GM04503 (cell line): Measurements from ENCODE around the gene KRTAP2-3.
"Not testable (repeated sequence)": the region's sequence is repeated elsewhere in the genome, so short reads cannot be mapped to it uniquely, and the experiment has no call there.

Experiments used
- DNase-seq: peaks from one replicate; pipeline ENCODE4 v3.0.0-alpha.2; 2012; ENCODE audit warnings: low read depth

The KRTAP2-3 gene

DNA sequence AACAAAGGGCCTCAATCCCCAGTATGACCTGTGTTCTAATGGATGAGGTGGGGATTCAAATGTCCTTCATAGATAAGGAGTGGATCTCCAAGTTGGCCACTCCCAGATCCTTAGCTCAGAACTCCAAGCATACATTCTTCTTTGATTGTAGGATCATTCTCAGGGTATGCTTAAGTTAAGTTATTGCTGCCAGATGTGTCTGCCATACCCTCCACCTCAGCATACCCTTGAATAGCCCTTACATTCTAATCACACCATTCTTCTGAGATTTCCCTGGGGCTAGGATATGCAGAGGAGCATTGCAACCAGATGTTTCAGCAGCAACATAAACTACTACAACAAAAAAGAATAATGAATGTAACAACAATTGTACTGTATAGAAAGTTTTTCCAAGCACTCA is 7.4 kb upstream of the KRTAP2-3 start:
- no peak for DNase-seq

DNA sequence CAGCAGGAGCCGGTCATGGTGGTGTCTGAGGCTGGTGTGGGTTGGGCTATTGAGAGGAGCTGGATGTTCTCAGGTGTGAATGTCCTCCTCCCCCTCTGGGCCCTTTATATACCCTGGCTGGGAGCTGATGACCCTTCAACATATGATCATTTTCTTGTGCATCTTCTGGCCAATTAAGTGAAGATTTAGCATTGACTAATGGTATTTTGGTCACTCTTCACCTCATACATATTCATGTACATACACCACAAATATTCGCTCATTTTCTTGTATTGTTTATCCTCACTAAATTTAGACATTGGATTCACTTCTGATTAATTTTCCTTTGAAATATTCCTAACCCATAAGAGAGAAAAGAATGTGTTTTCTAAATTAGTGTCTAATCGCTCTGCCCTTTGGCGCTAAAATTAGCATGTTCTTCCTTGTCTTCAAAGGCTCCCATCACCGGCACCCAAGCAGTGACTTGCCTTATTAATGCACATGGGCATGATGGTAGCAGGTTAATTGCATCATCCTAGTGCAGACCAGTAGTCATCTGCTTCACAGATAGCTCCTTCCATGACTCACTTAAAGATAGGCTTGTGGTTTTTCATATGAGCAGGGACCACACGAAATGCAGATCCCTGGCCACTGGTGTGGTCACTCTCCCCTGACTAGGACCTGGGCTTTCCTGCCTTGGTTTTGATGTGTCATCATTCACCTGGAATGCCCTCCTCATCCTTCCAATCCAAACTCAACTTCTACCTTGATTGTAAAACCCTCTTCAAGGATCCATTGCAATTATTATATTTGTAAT is 6.1 kb upstream of the KRTAP2-3 start, which contains the start of gene KRTAP2-4:
Gene KRTAP2-4, minus strand, starts transcription at position 51 of the 796 bp plus-strand sequence. Its CDS starts 34 bp downstream, at position 17.
- peak; percentile 86 for DNase-seq

DNA sequence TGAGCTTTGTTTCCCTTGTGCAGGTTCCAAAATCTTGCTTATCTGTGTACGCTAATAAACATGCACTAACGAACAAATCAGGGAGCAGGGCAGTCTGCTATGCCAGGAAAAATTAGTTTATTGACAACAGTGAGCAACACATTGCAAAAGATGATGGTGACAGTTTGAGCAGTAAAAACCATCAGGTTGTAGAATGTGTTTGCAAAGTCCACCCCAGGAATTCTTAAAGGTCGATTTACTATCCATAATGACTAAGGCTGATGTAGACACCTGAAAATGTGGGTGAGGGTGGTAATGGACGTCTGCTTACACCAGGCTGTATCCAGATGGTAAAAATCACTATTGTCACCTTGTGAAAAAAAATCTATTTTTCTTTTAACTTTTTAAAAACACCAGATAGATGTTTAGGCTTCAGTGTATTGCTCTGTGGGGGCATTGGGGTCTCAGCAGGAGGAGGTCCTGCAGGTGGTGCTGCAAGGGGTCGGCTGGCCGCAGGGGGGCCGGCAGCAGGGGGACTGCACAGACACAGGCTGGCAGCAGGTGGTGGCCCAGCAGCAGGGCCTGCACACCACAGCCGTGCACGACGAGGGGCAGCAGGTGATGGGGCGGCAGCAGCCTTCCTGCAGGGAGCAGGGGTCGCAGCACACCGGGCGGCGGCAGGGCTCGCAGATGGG is 5.2 kb upstream of the KRTAP2-3 start:
- DNase-seq, result not testable (repeated sequence)

DNA sequence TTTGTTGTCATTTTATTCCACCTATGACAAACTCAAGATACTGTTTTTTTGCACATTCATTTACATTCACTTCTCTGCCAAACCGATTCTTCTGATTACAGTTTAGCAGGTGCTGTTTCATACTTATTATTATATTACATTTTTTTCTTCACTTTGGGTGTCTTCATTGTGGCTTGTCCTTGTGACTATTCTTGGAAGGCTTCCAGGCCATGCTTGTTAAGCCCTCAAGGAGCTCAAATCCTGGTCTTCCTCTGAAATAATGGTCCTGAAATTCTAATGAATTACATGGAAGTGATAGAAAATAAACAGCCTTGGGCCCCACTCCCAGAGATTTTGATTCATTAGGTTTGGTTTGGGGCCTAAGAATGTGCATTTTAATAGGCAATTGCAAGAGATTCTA is 4.4 kb upstream of the KRTAP2-3 start:
- DNase-seq, result no peak

DNA sequence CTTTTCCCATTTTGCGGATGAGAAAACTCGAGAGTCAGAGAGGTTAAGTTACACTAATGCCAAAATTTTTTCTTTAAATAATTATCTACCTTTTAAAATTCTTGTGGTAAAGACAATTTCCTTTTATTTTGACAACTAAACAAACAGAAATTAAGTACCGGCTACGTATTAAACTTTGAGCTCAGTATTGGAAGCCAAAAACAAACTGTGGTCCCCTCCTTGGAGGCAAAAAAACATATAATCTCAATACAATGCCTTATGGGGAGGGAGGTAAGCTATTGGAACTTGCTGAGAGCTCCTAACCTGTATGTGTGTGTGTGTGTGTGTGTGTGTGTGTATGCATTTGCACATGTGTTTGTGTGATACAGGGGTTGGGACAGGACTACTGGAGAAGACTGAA is 3.5 kb upstream of the KRTAP2-3 start:
- DNase-seq, result no peak

DNA sequence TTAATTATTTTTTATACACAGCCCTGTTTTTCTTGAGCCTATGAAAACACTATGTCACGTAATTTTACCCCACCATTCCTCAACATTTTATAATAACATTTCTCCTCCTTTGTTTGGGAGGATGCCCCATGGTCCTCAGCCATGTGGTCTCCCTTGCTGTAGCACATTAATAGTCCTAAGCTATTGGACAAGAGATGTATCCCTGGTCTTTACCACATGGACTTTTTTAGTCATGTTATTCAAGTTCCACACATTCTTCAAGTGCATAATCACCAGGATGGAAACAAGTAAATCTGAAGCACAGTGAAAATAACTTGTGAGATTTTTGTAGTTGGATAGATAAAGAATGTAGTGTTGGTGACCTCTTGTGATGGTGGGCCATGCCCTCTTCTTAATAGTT is 2.0 kb upstream of the KRTAP2-3 start:
- peak; percentile 99 for DNase-seq

DNA sequence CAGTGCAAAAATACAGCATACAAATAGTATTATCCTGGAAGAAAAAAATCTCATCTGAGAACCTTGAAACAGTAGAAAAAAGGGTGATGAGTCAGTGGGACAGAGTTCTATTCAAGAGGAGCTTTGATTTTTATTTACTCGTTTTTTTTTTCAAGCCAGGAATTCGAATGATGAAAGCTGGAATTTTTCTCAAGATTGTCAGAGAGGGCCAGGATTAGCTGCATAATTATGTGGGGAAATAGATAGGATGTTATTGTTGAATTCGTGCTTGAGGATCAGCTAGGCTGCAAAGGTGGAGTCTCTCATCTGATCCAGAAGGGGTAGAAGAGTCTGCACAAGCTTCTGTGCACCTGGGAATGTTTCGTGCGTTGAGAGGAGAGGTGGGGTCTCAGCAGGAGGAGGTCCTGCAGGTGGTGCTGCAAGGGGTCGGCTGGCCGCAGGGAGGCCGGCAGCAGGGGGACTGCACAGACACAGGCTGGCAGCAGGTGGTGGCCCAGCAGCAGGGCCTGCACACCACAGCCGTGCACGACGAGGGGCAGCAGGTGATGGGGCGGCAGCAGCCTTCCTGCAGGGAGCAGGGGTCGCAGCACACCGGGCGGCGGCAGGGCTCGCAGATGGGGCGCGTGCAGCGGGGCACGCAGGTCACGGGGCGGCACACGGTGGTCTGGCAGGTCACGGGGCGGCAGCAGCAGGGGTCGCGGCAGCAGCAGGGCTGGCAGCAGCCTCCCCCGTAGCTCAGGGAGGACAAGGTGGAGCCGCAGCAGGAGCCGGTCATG is 450 bp downstream of the KRTAP2-3 start:
- DNase-seq, result peak; percentile 95

DNA sequence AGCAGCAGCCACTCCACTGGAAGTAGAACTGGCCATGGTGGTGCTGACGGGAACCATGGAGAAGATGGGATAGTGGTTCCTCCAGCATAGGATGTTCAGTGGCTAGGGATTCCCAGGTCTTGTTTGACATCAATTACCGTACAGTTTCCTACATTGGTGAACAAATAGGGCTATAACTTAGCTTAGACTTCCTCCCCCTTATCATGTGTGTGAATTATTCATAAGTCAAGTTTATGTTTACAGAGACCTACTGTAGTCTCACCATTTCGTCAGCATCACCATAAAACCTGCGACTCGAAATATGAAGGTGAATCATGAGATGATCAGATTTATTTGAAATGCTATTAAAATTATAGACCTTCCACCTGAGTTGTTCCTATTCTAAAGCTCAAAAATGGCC is 1.2 kb downstream of the KRTAP2-3 start:
- DNase-seq, result no peak

DNA sequence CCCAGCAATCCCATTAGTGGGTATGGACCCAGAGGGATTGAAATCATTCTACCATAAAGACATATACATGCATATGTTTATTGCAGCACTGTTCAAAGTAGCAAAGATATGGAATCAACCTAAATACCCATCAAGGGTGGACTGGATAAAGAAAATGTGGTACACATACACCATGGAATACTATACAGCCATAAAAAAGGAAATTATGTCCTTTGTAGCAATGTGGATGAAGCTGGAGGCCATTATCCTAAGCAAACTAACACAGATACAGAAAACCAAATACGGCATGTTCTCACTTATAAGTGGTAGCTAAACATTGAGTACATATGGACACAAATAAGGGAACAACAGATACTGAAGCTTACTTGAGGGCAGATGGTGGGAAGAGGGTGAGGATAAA is 2.4 kb downstream of the KRTAP2-3 start:
- no peak for DNase-seq

DNA sequence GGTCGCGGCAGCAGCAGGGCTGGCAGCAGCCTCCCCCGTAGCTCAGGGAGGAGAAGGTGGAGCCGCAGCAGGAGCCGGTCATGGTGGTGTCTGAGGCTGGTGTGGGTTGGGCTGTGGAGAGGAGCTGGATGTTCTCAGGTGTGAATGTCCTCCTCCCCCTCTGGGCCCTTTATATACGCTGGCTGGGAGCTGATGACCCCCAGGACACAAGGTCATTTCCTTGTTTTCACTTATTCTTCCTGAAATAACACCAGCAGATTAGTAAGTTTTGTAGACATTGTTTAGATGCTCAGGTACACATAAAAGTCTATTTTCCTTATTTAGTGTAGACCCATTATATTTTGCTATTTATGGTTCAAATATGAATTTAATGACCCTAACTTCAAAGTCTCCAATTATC is 4.8 kb downstream of the KRTAP2-3 start, which contains the start of gene KRTAP2-2:
Gene KRTAP2-2, minus strand, starts transcription at position 101 of the 400 bp plus-strand sequence. Its CDS starts 19 bp downstream, at position 82.
- DNase-seq, result not testable (repeated sequence)

DNA sequence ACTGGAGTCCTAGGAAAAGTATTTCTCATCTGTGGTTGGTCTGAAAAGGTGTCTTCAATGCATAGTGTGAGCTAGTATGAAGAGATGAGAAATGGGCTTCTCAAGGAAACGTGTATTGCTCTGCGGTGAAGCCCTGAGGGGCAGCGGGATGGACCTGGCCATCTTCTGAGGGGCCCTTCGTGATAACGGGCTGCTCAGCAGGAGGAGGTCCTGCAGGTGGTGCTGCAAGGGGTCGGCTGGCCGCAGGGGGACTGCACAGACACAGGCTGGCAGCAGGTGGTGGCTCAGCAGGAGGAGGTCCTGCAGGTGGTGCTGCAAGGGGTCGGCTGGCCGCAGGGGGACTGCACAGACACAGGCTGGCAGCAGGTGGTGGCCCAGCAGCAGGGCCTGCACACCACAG is 5.4 kb downstream of the KRTAP2-3 start:
- DNase-seq, result not testable (repeated sequence)

DNA sequence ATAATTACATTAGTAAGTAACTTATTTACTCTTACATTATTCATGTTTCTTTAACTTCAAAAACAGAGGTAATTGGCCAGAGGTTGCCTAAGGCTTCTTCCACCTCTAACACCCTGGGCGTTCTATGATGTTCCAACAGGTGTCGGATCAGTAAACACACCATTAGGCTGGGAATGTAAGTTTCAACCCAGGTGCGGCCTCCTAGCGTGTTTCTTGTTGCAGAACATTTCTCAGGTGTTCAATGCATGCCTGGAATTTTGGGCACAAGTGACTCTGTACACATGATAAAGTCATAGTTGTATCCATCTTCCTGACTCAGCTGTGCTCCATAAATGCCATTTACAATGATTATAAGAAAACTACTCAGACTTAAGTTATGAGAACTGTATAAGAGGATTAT is 5.9 kb downstream of the KRTAP2-3 start:
- no peak for DNase-seq

DNA sequence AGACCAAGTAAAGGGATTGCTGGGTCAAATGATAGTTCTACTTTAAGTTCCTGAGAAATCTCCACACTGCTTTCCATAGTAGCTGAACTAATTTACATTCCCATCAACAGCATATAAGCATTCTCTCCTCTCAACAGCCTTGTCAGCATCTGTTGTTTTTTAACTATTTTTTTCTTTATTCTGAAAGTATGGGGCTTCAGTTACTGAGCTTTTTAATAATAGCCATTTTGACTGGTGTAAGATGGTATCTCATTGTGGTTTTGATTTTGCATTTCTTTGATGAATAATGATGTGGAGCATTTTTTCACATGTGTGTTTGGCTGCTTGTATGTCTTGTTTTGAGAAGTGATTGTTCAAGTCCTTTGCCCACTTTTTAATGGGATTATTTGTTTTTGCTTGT is 7.3 kb downstream of the KRTAP2-3 start:
- DNase-seq, result peak; percentile 69

DNA sequence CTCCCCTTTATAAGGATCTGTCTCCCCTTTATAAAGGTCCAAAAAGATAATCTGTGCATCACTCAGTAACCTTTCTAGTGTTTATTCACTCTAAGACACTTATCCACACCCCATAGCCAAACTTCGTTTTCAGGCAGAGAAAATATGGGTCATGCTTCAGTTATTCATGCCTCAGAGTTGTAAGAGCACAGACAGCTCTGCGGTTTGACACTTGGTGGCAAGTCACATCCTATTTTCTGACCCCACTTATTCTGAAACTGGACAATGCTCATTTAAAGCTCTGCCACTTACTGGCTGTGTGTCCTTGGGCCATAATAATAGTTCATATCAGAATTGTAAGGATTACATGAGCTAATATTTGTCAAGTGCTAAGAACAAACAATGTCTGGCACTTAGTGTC is 10.8 kb downstream of the KRTAP2-3 start:
- DNase-seq, result peak; percentile 82

DNA sequence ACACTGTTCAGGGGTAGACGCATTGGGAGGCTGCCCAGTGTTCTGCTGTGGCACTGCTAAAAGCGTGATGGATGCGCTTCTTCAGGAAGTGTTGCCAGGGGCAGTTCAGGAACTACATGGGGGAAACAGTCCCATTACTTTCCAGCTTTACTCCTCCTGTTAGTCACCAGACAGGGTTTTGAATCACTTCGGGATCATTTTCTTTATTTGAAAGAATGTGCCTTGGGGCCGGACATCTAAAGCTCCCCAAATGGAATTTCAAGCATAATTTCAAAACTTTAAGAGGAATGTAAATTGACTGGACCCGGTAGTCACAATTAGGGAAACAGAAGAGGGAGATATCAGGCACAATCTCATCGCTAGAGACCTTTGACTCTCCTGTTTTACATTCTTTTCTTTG is 11.5 kb downstream of the KRTAP2-3 start:
- DNase-seq, result peak; percentile 65

DNA sequence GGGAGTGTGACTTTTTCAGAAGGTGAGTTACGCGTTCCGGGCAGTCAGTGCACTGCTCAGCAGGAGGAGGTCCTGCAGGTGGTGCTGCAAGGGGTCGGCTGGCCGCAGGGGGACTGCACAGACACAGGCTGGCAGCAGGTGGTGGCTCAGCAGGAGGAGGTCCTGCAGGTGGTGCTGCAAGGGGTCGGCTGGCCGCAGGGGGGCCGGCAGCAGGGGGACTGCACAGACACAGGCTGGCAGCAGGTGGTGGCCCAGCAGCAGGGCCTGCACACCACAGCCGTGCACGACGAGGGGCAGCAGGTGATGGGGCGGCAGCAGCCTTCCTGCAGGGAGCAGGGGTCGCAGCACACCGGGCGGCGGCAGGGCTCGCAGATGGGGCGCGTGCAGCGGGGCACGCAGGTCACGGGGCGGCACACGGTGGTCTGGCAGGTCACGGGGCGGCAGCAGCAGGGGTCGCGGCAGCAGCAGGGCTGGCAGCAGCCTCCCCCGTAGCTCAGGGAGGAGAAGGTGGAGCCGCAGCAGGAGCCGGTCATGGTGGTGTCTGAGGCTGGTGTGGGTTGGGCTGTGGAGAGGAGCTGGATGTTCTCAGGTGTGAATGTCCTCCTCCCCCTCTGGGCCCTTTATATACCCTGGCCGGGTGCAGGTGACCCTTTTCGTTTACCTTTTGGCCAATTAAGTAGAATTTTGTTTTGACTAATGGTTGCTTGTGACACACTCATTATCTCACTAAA is 13.0 kb downstream of the KRTAP2-3 start, which contains the start of gene KRTAP2-1:
Gene KRTAP2-1, minus strand, starts transcription at position 582 of the 731 bp plus-strand sequence. Its CDS starts 49 bp downstream, at position 533.
- not testable (repeated sequence) for DNase-seq

DNA sequence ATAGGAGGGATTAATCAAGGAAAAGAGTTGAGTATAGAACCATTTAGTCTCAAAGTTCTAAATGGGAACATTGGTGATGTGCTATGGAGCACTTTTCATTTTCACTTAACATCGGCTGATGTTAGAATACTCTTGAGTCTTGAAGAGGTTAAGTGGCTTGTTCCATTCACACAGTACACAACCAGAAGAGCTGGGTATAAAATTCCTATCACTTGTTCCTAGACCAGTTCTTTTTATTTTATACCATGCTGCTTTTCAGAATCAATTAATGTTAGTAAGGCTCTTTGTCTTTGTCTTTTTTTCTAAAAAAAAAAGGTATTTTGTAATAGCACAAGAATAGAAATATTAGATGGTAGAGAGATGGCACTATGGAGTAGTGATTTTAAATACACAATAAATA is 17.0 kb downstream of the KRTAP2-3 start:
- no peak for DNase-seq

DNA sequence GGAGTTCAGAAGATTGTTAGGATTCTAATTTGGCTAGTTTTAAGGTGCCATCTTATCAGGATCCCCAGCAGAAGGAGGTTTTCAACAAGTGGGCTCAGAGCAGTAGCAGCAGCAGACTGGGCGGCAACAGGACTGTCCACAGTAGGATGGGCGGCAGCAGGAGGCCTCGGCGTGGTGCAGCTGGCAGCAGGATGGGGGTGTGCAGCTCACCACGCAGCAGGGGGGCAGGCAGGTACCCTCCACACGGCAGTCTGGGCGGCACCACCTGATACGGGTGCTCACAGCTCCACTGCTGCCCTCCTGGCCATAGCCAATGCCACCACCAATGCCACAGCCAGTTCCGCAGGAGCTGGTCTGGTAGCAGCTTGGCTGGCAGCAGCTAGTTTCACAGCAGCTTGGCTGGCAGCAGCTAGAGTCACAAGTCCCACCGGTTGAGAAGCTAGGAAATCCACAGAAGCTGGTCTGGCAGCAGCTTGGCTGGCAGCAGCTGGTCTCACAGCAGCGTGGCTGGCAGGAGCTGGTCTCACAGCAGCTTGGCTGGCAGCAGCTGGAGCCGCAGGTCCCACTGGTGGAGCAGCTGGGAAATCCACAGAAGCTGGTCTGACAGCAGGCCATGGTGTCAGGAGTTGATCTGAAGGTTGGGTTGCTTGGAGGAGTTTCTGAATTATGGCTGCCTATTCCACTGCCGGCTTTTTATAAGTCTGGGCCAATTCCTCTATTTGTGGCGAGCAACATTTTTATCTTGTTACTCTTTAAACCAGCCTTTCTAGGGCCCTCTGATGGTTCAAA is 18.9 kb downstream of the KRTAP2-3 start, which contains the start of gene KRTAP1-1:
Gene KRTAP1-1, minus strand, starts transcription at position 668 of the 789 bp plus-strand sequence. Its CDS starts 53 bp downstream, at position 615.
- DNase-seq, result not testable (repeated sequence)

DNA sequence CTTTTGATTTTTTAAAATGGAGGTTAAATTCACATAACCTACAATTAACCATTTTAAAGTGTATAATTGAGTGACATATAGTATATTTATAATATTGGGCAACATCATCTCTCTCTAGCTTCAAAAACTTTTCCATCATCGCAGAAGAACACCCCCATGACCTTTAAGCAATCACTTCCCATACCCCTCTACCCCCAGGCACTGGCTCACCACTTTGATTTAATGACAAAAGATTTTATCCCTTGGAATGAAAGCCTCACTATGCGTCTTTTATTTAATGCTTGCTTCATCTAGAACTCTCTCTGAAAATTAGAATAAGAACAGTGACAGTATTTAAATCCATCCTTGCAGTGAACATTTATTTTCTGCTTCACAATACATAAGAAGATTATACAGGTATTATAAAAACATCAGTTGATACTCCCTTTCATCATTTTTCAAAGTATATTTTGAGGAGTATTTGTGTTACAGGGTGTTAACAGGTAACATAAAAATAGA is 22.0 kb downstream of the KRTAP2-3 start:
- no peak for DNase-seq

DNA sequence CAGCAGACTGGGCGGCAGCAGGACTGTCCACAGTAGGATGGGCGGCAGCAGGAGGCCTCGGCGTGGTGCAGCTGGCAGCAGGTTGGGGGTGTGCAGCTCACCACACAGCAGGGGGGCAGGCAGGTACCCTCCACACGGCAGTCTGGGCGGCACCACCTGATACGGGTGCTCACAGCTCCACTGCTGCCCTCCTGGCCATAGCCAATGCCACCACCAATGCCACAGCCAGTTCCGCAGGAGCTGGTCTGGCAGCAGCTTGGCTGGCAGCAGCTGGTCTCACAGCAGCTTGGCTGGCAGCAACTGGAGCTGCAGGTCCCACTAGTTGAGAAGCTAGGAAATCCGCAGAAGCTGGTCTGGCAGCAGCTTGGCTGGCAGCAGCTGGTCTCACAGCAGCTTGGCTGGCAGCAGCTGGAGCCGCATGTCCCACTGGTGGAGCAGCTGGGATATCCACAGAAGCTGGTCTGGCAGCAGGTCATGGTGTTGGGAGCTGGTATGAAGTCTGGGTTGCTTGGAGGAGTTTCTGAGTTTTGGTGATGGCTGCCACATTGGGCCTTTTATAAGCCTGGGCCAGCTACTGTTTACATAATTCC is 25.5 kb downstream of the KRTAP2-3 start, which contains the start of gene KRTAP1-3:
Gene KRTAP1-3, minus strand, starts transcription at position 529 of the 590 bp plus-strand sequence. Its CDS starts 53 bp downstream, at position 476.
- not testable (repeated sequence) for DNase-seq
